Measurements from ENCODE around the gene EIPR1. TPM values are rescaled to one million over a fixed set of nuclear protein-coding genes. Genes with fewer than 3 reads are reported as not detected.

Gene EIPR1
- total RNA-seq, 4 donors from 2014 or later, result 13.8 to 19.0 (median 15.3) TPM

DNA sequence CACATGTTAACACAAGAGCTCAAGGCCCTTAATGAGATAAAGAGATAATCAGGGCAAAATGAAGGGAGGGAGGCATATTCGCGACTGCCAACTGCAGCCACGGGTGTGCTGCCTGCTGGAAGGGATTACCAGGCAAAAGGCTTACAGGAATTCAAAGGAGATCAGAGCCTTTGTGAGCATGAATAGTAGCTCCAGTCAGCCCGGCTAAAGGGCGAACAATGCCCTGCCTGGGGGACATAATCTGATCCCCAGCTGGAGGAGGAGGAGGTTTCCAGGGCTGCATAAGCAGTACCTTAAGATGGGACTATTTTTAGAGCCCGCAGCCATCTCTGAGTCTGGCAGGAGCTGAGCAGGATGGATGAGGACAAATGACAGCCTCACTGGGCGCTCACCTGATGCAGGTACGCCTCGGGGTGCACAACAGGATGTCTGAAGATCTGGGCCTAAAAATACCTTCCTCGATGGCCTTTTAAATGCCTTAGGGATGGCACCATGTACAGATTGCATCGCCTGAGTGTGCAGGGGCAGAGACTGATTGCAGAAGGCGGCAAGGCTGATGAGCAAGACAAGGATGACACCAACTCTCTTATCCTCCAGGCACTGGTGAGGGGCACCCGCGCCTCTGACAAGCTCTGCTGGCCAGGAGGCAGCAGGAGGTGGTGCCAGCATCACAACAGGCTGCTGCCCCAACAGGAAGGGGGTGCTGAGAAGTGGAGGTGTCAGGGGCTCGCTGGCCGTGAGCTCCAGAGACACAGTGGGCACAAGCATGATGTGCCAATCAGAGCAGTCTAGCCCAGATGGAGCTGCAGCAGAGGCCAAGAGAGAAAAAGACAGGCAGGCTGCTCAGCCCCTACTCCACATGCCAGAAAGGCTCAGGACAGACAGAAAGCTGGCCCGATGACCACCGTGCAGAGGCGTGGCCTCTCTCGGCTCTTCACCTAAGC, 111.4 kb downstream of the EIPR1 start:
- Histone ChIP-seq H3K36me3 (peaks cover 0 to 8% (median 0%) of the 10 kb centered on the region in 4 donors), H3K4me1 (no peaks in the 10 kb centered on the region), H3K27ac (replicated peaks in 1 of 4) (no peak overlapping the region), H3K9me3 (no peaks in the 10 kb centered on the region), H3K4me3 (no peak overlapping the region), H3K27me3 (no peaks in the 10 kb centered on the region)
- WGBS, result 89% methylated on average over 14 of the region's 20 CpGs
- intact Hi-C loops (cut with DNase I), result no loop called here
- no peak for DNase-seq (ENCODE audit: extremely low spot score)
- TF ChIP-seq POLR2AphosphoS5 (IDR thresholded peaks at IDR 0.05), result no peak
- TF ChIP-seq POLR2A (IDR thresholded peaks at IDR 0.05; ENCODE audit: low read depth), result no peak
- no peak for TF ChIP-seq EP300 (IDR thresholded peaks at IDR 0.05)
- TF ChIP-seq, protein P1, sequence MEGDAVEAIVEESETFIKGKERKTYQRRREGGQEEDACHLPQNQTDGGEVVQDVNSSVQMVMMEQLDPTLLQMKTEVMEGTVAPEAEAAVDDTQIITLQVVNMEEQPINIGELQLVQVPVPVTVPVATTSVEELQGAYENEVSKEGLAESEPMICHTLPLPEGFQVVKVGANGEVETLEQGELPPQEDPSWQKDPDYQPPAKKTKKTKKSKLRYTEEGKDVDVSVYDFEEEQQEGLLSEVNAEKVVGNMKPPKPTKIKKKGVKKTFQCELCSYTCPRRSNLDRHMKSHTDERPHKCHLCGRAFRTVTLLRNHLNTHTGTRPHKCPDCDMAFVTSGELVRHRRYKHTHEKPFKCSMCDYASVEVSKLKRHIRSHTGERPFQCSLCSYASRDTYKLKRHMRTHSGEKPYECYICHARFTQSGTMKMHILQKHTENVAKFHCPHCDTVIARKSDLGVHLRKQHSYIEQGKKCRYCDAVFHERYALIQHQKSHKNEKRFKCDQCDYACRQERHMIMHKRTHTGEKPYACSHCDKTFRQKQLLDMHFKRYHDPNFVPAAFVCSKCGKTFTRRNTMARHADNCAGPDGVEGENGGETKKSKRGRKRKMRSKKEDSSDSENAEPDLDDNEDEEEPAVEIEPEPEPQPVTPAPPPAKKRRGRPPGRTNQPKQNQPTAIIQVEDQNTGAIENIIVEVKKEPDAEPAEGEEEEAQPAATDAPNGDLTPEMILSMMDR (IDR thresholded peaks at IDR 0.05), result no peak

DNA sequence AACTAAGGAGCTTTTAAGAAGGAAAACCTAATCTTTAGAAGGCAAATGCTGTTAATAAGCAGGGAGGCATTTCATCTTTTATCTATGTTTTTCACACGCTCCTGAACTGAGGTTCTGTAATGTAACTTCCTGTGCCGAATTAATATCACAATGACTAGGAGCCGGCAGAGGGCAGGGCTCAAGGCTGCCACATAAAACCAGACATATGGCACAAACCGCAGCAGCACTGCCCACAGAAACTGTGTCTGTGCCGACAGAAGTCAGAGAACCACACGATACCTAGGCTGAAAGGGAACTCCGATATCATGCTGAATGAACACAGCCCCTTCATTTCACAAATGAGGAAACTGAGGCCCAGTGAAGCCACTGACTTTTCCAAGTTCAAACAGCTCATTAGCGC, 112.1 kb downstream of the EIPR1 start:
- TF ChIP-seq EP300 (IDR thresholded peaks at IDR 0.05) (no peak), POLR2A (IDR thresholded peaks at IDR 0.05; ENCODE audit: low read depth) (no peak), POLR2AphosphoS5 (IDR thresholded peaks at IDR 0.05) (no peak)
- TF ChIP-seq, protein P1 (IDR thresholded peaks at IDR 0.05), result no peak
- DNase-seq (ENCODE audit: extremely low spot score), result no peak
- Histone ChIP-seq H3K4me3 (no peak overlapping the region), H3K27me3 (no peaks in the 10 kb centered on the region), H3K36me3 (peaks cover 0 to 8% (median 0%) of the 10 kb centered on the region in 4 donors), H3K9me3 (no peaks in the 10 kb centered on the region), H3K4me1 (no peaks in the 10 kb centered on the region), H3K27ac (replicated peaks in 1 of 4) (no peak overlapping the region)
- 92% methylated on average over 8 of the region's 8 CpGs for WGBS
- intact Hi-C loops (cut with DNase I), result no loop called here

DNA sequence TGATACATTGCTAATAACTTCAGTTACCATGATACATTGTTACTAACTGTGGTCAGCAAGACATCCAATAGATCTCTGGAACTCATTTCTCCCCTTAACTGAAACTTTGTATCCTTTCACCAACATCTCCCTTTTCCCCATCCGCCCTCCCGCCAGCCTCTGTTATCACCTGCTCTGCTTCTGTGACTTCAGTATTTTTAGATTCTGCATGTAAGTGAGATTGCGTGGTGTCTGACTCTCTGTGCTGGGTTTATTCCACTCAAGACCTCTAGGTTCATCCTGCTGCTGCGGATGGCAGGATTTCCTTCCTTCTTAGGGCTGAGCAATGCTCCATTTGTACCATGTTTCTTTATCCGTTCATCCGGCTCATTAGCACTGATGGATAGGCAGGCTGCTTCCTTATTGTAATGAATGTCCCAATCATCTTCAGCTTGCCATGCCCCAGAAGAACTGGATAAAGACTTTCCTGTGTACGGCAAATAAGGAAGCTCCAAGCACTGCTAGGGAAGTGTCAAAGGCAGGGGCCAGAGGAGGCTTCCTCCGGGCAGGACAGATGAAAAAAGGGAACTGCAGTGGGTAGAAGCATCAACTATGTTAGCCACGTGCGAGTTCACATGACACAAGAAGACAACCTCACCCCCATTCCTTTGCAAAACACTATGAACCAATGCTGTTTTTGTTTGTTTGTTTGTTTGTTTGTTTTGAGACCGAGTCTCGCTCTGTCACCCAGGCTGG, 113.4 kb downstream of the EIPR1 start:
- no peak overlapping the region for H3K27ac ChIP-seq (replicated peaks in 1 of 4)
- no peak overlapping the region for H3K4me3 ChIP-seq
- intact Hi-C loops (cut with DNase I), result no loop called here
- WGBS, result 79% methylated on average over 12 of the region's 12 CpGs
- no peaks in the 10 kb centered on the region for H3K27me3 ChIP-seq
- H3K36me3 ChIP-seq, result peaks cover 0 to 8% (median 0%) of the 10 kb centered on the region in 4 donors
- no peaks in the 10 kb centered on the region for H3K4me1 ChIP-seq
- no peaks in the 10 kb centered on the region for H3K9me3 ChIP-seq
- TF ChIP-seq, protein P1 (IDR thresholded peaks at IDR 0.05), result no peak
- no peak for TF ChIP-seq POLR2A (IDR thresholded peaks at IDR 0.05; ENCODE audit: low read depth)
- TF ChIP-seq EP300 (IDR thresholded peaks at IDR 0.05), result no peak
- TF ChIP-seq POLR2AphosphoS5 (IDR thresholded peaks at IDR 0.05), result no peak
- no peak for DNase-seq (ENCODE audit: extremely low spot score)

DNA sequence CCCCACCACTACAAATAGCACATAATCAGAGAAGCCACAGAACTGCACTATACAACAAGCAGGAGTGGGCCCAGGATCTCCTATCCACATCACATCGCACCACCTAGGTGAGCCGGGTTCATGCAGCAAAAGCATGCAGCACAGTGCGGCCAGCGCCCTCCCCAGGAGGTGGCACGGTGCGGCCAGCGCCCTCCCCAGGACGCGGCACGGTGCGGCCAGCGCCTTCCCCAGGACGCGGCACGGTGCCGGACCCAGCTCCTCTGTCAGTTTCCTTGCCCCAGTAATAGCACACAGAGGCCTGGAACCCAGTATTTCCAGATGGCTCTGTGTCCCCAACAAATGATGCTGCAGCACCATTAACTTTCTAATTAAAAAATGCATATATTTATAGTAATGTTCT, 114.1 kb downstream of the EIPR1 start:
- H3K4me3 ChIP-seq, result no peak overlapping the region
- 100% methylated on average over 5 of the region's 16 CpGs for WGBS
- no peak overlapping the region for H3K27ac ChIP-seq (replicated peaks in 1 of 4)
- DNase-seq (ENCODE audit: extremely low spot score), result no peak
- no peak for TF ChIP-seq POLR2AphosphoS5 (IDR thresholded peaks at IDR 0.05)
- TF ChIP-seq, protein P1 (IDR thresholded peaks at IDR 0.05), result no peak
- no peak for TF ChIP-seq EP300 (IDR thresholded peaks at IDR 0.05)
- TF ChIP-seq POLR2A (IDR thresholded peaks at IDR 0.05; ENCODE audit: low read depth), result no peak
- H3K27me3 ChIP-seq, result no peaks in the 10 kb centered on the region
- H3K4me1 ChIP-seq, result no peaks in the 10 kb centered on the region
- peaks cover 0 to 8% (median 0%) of the 10 kb centered on the region in 4 donors for H3K36me3 ChIP-seq
- H3K9me3 ChIP-seq, result no peaks in the 10 kb centered on the region
- intact Hi-C loops (cut with DNase I), result no loop called here

Measured in esophagus muscularis mucosa (tissue), 4 donors.